ENCODE measurements around the gene SP9.
"Not testable (repeated sequence)": the region's sequence is repeated elsewhere in the genome, so short reads cannot be mapped to it uniquely, and the experiment has no call there.

The SP9 gene

DNA sequence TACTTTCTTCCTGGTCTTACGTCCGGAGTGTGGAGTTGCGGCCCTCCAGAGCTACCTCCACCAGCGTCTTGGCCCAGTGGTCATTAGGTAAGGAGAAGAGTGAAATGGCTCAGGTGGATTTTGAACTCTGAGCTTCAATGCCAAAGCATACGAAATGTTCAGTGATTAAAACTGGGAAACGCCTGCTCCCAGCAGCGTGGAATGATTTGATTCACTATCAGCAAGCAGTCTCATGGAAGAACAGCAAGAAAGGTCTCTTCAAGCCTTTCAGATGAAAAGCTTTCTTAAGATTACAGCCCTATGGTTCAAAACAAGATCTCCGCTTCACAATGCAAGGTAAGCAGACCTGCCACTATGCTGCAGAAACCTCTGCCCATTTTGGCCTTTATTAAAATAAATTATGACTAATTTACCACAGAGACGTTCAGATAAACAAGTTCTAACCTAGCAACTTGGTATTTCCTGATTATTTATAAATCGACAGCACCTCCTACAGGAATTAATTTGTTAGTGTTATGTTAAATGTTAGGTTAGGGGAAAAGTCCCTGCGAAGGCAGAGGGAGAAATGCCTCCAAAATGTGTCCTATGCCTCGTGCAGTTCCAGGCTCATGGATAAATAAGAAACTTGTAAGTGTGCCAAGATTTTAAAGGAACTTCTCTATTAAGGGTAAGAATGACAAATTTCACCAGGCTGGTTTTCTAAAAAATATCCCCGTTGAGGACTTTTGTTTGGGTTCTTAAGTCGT, 10.1 kb downstream of the SP9 start:
- DNase-seq = peak; percentile 53

DNA sequence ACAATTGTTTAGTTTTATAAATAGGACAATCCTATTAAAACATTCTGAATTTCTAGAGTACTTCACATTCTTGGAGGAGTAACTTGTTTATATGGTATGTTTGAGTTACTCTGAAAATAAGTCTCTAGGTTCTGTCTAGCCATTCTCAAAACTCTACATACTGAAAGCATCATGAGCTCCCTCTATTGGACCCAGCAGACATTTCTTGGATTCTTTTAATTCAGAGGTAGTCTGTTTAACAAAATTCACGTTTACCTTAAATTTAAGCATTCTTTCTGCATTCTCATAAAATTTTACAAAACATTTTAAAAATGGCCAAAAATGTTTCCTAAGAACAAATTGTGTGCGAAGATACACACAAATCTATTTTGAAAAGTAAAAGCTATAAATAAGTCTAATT, 15.3 kb downstream of the SP9 start:
- DNase-seq = no peak

- no peak for DNase-seq
These were observed 15.9 kb downstream of the SP9 start for GRCh38 chr2:174350593-174351181.

DNA sequence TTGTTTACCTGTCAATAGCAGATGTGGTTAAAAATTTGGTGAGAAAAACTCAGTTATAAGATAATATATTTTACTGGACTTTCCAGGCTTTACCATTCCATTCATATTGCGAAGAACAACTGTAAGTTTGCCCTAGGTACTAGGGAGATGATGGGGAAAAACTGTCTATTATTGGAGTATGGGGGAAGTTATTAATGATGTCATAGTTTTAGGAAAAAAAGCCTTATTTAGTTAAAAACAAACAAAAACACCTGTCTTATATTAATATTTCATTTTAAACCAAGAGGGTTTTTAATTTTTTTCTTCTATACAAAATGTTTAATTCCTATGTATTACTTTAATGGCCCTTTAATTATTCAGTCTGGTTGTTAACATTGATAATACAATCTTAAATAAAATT, 18.2 kb downstream of the SP9 start:
- DNase-seq = no peak

GRCh38 chr2:174356347-174356746, 21.6 kb downstream of the SP9 start:
- DNase-seq = no peak

- DNase-seq = not testable (repeated sequence)
These were observed 24.9 kb downstream of the SP9 start for GRCh38 chr2:174359663-174360062.

- no peak for DNase-seq
These were observed 28.2 kb downstream of the SP9 start for GRCh38 chr2:174362949-174363348.

DNA sequence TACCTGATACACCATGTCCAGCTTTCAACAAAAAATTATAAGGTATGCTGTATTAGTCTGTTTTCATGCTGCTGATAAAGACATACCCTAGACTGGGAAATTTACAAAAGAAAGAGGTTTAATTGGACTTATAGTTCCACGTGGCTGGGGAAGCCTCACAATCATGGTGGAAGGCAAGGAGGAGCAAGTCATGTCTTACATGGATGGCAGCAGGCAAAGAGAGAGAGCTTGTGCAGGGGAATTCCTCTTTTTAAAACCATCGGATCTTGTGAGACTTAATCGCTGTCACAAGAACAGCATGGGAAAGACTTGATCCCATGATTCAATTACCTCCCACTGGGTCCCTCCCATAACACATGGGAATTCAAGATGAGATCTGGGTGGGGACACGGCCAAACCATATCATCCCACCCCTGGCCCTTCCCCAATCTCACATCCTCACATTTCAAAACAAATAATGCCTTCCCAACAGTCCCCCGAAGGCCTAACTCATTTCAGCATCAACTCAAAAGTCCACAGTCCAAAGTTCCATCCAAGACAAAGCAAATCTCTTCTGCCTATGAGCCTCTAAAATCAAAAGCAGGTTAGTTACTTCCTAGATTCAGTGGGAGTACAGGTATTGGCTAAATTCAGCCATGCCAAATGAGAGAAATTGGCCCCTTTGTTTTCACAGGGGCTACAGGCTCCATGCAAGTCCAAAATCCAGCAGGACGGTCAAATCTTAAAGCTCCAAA, 28.9 kb downstream of the SP9 start:
- not testable (repeated sequence) for DNase-seq

GRCh38 chr2:174364628-174365027, 29.9 kb downstream of the SP9 start:
- DNase-seq = no peak

- no peak for DNase-seq
These were observed 30.8 kb downstream of the SP9 start for GRCh38 chr2:174365571-174365970.

GRCh38 chr2:174368691-174369090, 33.9 kb downstream of the SP9 start:
- DNase-seq = no peak

- peak; percentile 22 for DNase-seq
These were observed 42.2 kb downstream of the SP9 start for GRCh38 chr2:174376967-174377366.

GRCh38 chr2:174383796-174384195, 49.0 kb downstream of the SP9 start:
- no peak for DNase-seq

GRCh38 chr2:174385201-174385600, 50.4 kb downstream of the SP9 start:
- no peak for DNase-seq

Data from EL (cell line).